Measurements from ENCODE around the gene PTTG1IP2. TPM values are rescaled to one million over a fixed set of nuclear protein-coding genes. Genes with fewer than 3 reads are reported as not detected.

The PTTG1IP2 gene
- total RNA-seq, 1 experiment from 2014 or later = not detected

DNA sequence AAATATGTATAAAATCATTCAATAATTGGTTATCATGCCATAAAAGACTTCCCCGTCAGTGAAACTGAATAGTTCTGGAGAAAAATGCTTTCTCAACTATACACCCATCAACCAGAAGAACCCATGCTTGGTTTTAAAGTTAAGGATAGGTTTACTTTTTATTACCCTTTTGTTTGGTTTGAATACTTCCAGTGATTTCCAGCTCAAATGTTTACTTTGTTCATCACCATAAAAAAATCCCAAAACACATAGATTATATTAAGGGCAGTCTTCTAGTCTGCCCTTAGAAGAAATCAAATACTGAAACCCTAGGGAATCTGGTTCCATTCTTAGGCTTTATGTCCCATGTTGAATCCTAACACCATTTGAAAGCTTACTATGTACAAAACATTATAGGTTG is 49.2 kb downstream of the PTTG1IP2 start:
- Histone ChIP-seq H3K9me3 (no peaks in the 10 kb centered on the region), H3K27me3 (no peaks in the 10 kb centered on the region), H3K36me3 (no peaks in the 10 kb centered on the region), H3K4me3 (no peak overlapping the region)
- DNase-seq = no peak

DNA sequence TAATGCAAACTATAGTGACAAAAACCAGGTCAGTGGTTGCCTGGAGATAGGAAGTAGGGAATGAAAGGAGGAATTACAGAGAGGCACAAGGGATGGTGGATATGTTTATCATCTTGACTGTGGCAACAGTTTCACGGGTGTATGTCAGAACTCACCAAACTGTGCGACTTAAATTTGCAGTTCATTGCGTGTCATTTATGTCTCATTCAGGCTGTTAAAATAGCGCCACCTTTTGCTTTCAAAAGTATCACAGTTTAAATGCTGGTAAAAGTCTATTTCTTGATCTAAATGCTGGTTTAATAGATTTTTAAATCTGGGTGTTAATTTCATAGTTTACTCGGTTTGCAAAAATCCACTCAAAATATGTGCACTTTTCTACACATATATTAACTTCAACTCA is 51.0 kb downstream of the PTTG1IP2 start:
- no peaks in the 10 kb centered on the region for H3K27me3 ChIP-seq
- H3K36me3 ChIP-seq = no peaks in the 10 kb centered on the region
- no peak for DNase-seq
- H3K9me3 ChIP-seq = no peaks in the 10 kb centered on the region
- no peak overlapping the region for H3K4me3 ChIP-seq

- no peak for DNase-seq
Measured at GRCh38 chr7:90530263-90530662, 60.8 kb downstream of the PTTG1IP2 start.

DNA sequence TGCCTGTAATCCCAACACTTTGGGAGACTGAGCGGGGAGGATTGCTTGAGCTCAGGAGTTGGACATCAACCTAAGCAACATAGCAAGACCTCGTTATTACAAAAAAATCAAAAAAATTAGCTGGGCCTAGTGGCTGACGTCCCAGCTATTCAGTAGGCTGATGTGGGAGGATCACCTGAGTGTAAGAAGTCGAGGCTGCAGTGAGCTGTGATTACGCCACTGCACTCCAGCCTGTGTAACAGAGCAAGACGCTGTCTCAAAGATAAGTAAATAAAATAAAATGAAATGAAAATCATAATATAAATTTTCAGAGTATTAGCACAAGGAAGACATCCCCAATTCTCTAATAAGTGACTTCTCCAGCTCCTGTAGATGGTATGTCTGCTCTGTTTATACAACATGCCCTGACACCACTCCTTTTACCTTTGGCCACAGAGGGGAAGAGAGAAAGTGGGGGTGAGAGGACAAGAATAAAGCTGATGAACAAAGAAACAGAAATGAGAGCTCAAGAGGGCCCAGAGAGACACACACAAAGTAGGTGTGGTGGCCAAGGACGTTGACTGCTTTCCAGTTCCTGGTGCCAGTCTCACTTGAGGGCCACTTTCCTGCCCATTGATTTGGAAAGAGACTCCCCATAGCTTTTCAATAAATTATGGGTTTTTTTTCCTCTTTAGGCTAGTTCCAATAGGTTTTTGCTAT is 62.9 kb downstream of the PTTG1IP2 start:
- H3K9me3 ChIP-seq = no peaks in the 10 kb centered on the region

More at GRCh38 chr7:90530263-90530662, 60.8 kb downstream of the PTTG1IP2 start:
- H3K36me3 ChIP-seq = no peaks in the 10 kb centered on the region
- no peak overlapping the region for H3K4me3 ChIP-seq
- H3K27me3 ChIP-seq = no peaks in the 10 kb centered on the region
- H3K9me3 ChIP-seq = no peaks in the 10 kb centered on the region

GRCh38 chr7:90536449-90536848 is 67.0 kb downstream of the PTTG1IP2 start:
- no peak for DNase-seq
- Histone ChIP-seq H3K27me3 (no peaks in the 10 kb centered on the region), H3K4me3 (no peak overlapping the region), H3K9me3 (no peaks in the 10 kb centered on the region), H3K36me3 (no peaks in the 10 kb centered on the region)

More for the DNA sequence above, 62.9 kb downstream of the PTTG1IP2 start:
- Histone ChIP-seq H3K36me3 (no peaks in the 10 kb centered on the region), H3K4me3 (no peak overlapping the region), H3K27me3 (no peaks in the 10 kb centered on the region)
- no peak for DNase-seq

GRCh38 chr7:90538405-90538804 is 69.0 kb downstream of the PTTG1IP2 start:
- Histone ChIP-seq H3K36me3 (no peaks in the 10 kb centered on the region), H3K4me3 (no peak overlapping the region), H3K27me3 (no peaks in the 10 kb centered on the region), H3K9me3 (no peaks in the 10 kb centered on the region)
- no peak for DNase-seq

- Histone ChIP-seq H3K9me3 (no peaks in the 10 kb centered on the region), H3K27me3 (no peaks in the 10 kb centered on the region), H3K36me3 (no peaks in the 10 kb centered on the region), H3K4me3 (no peak overlapping the region)
- no peak for DNase-seq
Measured at GRCh38 chr7:90540406-90540805, 71.0 kb downstream of the PTTG1IP2 start.

GRCh38 chr7:90551036-90551435 is 81.6 kb downstream of the PTTG1IP2 start:
- no peaks in the 10 kb centered on the region for H3K27me3 ChIP-seq
- no peak for DNase-seq
- no peak overlapping the region for H3K4me3 ChIP-seq
- no peaks in the 10 kb centered on the region for H3K36me3 ChIP-seq
- no peaks in the 10 kb centered on the region for H3K9me3 ChIP-seq

DNA sequence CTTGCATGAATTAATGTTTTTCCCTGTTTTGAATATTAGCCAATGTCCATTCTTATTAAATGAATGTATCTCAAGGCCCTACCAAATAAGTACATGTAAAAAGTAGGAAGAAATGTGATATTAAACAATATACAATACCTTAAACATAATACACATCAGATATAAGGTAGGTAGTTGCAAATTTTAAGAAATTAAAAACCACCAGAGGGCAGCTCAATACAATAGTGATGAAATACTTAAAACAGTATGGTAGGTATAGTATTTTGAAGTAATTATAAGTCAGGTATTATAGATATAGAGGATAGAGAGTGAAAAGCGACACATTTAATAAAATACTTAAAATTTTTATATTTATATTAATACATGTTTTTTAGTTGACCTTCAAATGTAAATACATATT is 83.1 kb downstream of the PTTG1IP2 start:
- H3K27me3 ChIP-seq = no peaks in the 10 kb centered on the region
- H3K4me3 ChIP-seq = no peak overlapping the region
- H3K9me3 ChIP-seq = no peaks in the 10 kb centered on the region
- no peak for DNase-seq
- no peaks in the 10 kb centered on the region for H3K36me3 ChIP-seq

DNA sequence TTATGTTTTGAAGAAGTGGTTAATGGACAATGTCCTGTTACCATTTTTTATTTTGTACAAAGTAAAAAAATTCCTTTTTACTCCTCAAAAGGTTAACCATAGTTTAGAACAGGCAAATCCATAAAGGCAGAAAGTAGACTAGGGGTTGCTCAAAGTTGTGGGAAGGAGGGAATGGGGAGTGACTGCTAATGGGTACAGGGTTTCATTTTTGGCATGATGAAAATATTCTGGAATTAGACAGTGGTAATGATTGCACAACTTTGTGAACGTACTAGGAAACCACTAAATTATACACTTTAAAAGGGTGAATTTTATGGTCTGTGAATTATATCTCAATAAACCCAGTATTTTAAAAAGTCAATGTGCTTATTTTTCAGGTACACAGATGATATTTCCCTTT is 91.3 kb downstream of the PTTG1IP2 start:
- DNase-seq = no peak
- no peaks in the 10 kb centered on the region for H3K36me3 ChIP-seq
- H3K9me3 ChIP-seq = no peaks in the 10 kb centered on the region
- H3K27me3 ChIP-seq = no peaks in the 10 kb centered on the region
- no peak overlapping the region for H3K4me3 ChIP-seq

Other genes with a start within 250 kb of the PTTG1IP2 start
- 0.44 and 1.8 TPM in 2 replicates for gene CFAP69, start 224.5 kb upstream of the PTTG1IP2 start, total RNA-seq (2014; rRNA removed; shearing (Covaris generic); ENCODE audit: low replicate concordance)
- not detected in 2 replicates for gene FAM237B, start 148.3 kb upstream of the PTTG1IP2 start, total RNA-seq (2014; rRNA removed; shearing (Covaris generic); ENCODE audit: low replicate concordance)
- 8.3 and 18.1 TPM in 2 replicates for gene GTPBP10, start 122.9 kb upstream of the PTTG1IP2 start, total RNA-seq (2014; rRNA removed; shearing (Covaris generic); ENCODE audit: low replicate concordance)
- gene CLDN12, start 66.2 kb upstream of the PTTG1IP2 start, total RNA-seq (2014; rRNA removed; shearing (Covaris generic); ENCODE audit: low replicate concordance) = 1.9 and 2.3 TPM in 2 replicates
- 7.5 and 13.2 TPM in 2 replicates for gene CDK14, start 126.7 kb downstream of the PTTG1IP2 start, total RNA-seq (2014; rRNA removed; shearing (Covaris generic); ENCODE audit: low replicate concordance)

All from MG63 (cell line).